Adrenal gland (tissue), 12 donors: ENCODE measurements around the gene BPIFB4. TPM values are rescaled to one million over a fixed set of nuclear protein-coding genes. Genes with fewer than 3 reads are reported as not detected.

ENCODE experiments used
- DNase-seq, 7 donors: peaks; one replicate each; pipeline ENCODE4 v3.0.0-alpha.2; 2019 to 2020
- H3K27ac ChIP-seq, 5 donors: fragments of 200-600 bp; sonication (generic) in 4 of 5; 1 replicate in 3 of 5; 2 replicates in 2 of 5; pipeline versions ENCODE4 v1.5.1 to v1.8.0; 2016 to 2020; ENCODE audit warnings: mild to moderate bottlenecking in 1 of 5
- H3K27me3 ChIP-seq: fragments of 200-600 bp; 2 replicates; pipeline ENCODE4 v1.8.0; 2021
- H3K36me3 ChIP-seq, 2 donors: fragments of 200-600 bp; replicated peaks in 1 of 2; 1 replicate in 1 of 2; 2 replicates in 1 of 2; pipeline versions ENCODE4 v1.5.1 to v1.8.0; 2018 to 2022
- H3K4me1 ChIP-seq, 2 donors: fragments of 200-600 bp; replicated peaks in 1 of 2; 1 replicate in 1 of 2; 2 replicates in 1 of 2; pipeline versions ENCODE4 v1.5.1 to v1.8.0; 2018 to 2021
- H3K4me3 ChIP-seq, 4 donors: fragments of 200-600 bp; sonication (generic) in 3 of 4; one replicate each; pipeline ENCODE4 v1.5.1; 2016 to 2018
- H3K9me3 ChIP-seq, 3 donors: fragments of 200-600 bp; sonication (generic) in 1 of 3; replicated peaks in 1 of 3; 1 replicate in 2 of 3; 2 replicates in 1 of 3; pipeline versions ENCODE4 v1.5.1 to v1.8.0; 2016 to 2021
- POLR2A ChIP-seq, 2 donors: fragments of 450-650 bp; IDR thresholded peaks; one replicate each; pipeline ENCODE4 v1.6.1; 2017; ENCODE audit warnings: antibody characterized with exemption in 2 of 2, mild to moderate bottlenecking in 2 of 2, moderate library complexity in 1 of 2
- WGBS, 4 donors: extraction: QIAGEN DNeasy Blood & Tissue Kit in 2 of 4; methylation state at CpG; one replicate each; pipeline versions ENCODE4 v1.1.5 to v1.1.7; 2013 to 2017; 5-methylcytosine and 5-hydroxymethylcytosine counted together
- intact Hi-C, 2 donors: fragments of 100-400 bp; cut with DNase I; formaldehyde crosslinking; loops; one replicate each; pipeline versions ENCODE4 v1.14.1 to v1.15.0; 2022 to 2023
- polyA plus RNA-seq, 3 donors: library from polyadenylated mRNA; stranded (reverse); fragments of 200-250 nt in 2 of 3; fragments of 350-450 nt in 1 of 3; fragmentation: Illumina TruSeq in 1 of 3; extraction: RNeasy Lipid Tissue Mini Kit (QIAGEN cat#74804) in 1 of 3; gene quantifications; one replicate each; pipeline ENCODE4 v1.2.3, GENCODE V29; 2013 to 2014
- total RNA-seq, 9 donors: library from RNA; depleted of rRNA in 4 of 9; stranded (reverse); fragments of >200 nt in 4 of 9; fragments of 120-200 nt in 1 of 9; fragmentation: NEBNext Ultra II Directional in 1 of 9; extraction: Animal tissue kit (Norgen Biotek cat#: 25700) in 1 of 9; gene quantifications; one replicate each; pipeline versions ENCODE4 v1.1.0 to v1.2.4, GENCODE V29; 2013 to 2023
- TF ChIP-seq, protein P1 (sequence below), 6 experiments: fragments of 450-650 bp in 4 of 6; fragments of 200-600 bp in 2 of 6; sonication (generic) in 1 of 6; IDR thresholded peaks; 1 replicate in 5 of 6; 2 replicates in 1 of 6; pipeline versions ENCODE4 v1.5.1 to v1.8.0; 2016 to 2021; ENCODE audit warnings: antibody characterized with exemption in 6 of 6, mild to moderate bottlenecking in 2 of 6, moderate library complexity in 1 of 6
- donor health status: healthy with polysubstance abuse.
- donor health status: Bipolar disorder and iron deficiency.
- donor health status: DM: yes; HTN: yes; CAD: no.
- donor health status: DM: no; HTN: no; CAD: no.
- donor health status: DM: no; HTN: no; CAD: no.
- donor health status: DM: yes; HTN: yes; CAD: no.

Gene BPIFB4
- total and polyA plus RNA-seq, 12 donors, result 0.07 TPM; not detected in 11

DNA sequence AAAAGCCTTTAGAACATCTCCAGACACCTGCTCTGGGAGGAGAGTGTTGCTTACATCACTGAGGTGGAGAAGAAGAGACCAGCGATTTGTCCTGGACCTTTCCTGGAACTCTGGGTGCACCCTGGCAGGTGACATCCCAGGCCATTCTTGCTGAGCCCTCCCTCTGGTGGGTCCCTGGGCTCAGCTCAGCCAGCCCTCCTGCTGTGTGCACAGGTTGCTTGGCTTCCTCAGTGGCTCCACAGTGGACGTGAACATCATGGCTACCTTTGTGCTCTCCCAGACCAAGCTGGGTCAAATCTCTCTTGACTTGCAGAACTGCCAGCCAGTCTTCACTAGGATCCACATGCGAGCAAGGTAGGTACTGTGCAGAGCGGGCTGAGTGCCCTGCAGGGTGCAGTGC is 68.6 kb downstream of the BPIFB4 start:
- peak in 1 of 7 donors; percentile 2 for DNase-seq
- no peaks in the 10 kb centered on the region for H3K4me1 ChIP-seq
- no peak overlapping the region for H3K27ac ChIP-seq
- H3K9me3 ChIP-seq, result no peaks in the 10 kb centered on the region
- intact Hi-C loops, result no loop called here
- H3K4me3 ChIP-seq, result no peak overlapping the region
- peaks cover 15% of the 10 kb centered on the region for H3K27me3 ChIP-seq
- 58 to 77% (median 75%) methylated on average over 4 of the region's 4 CpGs for WGBS, 4 donors
- H3K36me3 ChIP-seq, result no peaks in the 10 kb centered on the region
- no peak for TF ChIP-seq POLR2A (IDR thresholded peaks at IDR 0.05)
- TF ChIP-seq, protein P1, sequence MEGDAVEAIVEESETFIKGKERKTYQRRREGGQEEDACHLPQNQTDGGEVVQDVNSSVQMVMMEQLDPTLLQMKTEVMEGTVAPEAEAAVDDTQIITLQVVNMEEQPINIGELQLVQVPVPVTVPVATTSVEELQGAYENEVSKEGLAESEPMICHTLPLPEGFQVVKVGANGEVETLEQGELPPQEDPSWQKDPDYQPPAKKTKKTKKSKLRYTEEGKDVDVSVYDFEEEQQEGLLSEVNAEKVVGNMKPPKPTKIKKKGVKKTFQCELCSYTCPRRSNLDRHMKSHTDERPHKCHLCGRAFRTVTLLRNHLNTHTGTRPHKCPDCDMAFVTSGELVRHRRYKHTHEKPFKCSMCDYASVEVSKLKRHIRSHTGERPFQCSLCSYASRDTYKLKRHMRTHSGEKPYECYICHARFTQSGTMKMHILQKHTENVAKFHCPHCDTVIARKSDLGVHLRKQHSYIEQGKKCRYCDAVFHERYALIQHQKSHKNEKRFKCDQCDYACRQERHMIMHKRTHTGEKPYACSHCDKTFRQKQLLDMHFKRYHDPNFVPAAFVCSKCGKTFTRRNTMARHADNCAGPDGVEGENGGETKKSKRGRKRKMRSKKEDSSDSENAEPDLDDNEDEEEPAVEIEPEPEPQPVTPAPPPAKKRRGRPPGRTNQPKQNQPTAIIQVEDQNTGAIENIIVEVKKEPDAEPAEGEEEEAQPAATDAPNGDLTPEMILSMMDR (IDR thresholded peaks at IDR 0.05), result no peak

DNA sequence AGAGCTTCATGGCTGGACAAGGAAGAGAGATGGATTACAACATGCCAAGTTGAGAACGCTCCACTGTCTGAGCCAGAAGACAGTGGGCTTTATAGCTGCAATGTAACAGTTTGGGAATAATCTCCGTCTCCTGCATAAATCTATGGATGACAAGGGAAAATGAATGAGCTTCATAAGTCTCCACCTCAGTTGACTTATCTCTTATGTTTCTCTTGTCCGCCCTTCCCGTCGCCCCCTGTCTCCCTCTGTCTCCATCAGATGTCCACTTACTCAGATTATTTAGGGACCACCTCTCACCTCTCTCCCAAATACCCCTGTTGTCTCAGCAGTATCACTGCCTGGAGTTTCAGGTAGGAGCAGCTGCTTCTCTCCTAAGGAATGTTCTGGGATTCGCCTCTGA is 74.8 kb downstream of the BPIFB4 start:
- H3K4me3 ChIP-seq, result no peak overlapping the region
- no peaks in the 10 kb centered on the region for H3K36me3 ChIP-seq
- H3K9me3 ChIP-seq, result no peaks in the 10 kb centered on the region
- 63 to 68% (median 65%) methylated on average over 6 of the region's 6 CpGs for WGBS, 4 donors
- TF ChIP-seq, protein P1 (IDR thresholded peaks at IDR 0.05), result no peak
- TF ChIP-seq POLR2A (IDR thresholded peaks at IDR 0.05), result no peak
- no peak overlapping the region for H3K27ac ChIP-seq
- intact Hi-C loops, result no loop called here
- H3K27me3 ChIP-seq, result no peaks in the 10 kb centered on the region
- no peak for DNase-seq
- no peaks in the 10 kb centered on the region for H3K4me1 ChIP-seq

DNA sequence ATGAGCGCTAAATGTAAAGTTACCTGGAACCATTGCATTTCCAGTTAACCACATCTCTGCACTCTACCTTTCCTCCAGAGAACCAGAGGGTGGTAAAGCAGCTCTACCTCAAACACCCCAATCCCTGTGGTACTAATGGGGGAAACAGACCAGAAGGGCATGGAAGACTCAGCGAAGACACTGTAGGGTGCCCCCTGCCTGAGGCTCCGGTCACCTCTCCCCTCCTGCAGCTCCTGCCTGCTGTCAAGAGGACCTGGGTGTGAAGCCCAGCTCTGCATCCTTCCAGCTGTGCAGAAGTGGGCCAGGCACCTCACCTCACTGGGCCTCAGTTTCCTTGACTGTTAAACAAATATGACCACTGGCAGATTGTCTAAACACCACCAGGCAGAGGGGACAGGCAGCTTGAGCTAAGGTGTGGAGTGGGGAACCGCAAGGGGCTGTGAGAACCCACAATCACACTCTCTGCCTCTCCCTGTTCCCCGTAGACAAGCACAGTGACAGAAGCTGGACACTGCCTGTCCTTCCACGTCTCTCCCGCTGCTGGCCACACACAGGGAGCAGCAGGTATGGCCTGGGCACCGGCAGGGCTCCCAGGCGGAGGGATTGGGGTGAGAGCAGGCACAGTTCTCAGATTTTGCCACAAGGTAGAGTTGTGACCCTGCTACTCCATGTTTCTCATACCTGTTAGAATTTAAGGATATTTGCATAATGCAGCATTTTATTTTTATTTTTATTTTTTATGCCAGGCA is 79.4 kb downstream of the BPIFB4 start:
- no peaks in the 10 kb centered on the region for H3K36me3 ChIP-seq
- 72 to 82% (median 76%) methylated on average over 8 to 9 of the region's 9 CpGs for WGBS, 4 donors

DNA sequence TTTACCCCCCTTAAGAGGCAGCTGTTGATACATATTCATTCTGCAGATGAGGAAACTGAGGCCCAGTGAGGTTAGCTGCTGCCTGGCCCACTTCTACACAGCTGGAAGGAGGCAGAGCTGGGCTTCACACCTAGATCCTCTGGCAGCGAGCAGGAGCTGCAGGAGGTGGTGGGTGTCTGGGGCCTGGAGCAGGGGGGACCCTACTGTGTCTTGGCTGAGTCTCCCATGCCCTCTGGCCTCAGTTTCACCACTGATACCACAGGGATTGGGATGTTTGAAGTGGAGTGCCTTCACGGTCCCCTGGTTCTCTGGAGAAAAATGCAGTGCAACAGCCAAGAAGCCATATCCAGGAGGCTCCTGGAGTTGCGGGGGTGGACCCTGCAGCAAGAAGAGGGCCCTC is 80.3 kb downstream of the BPIFB4 start:
- no peak overlapping the region for H3K4me3 ChIP-seq
- WGBS, 4 donors, result 76 to 93% (median 87%) methylated on average over 1 to 3 of the region's 3 CpGs
- H3K27ac ChIP-seq, result no peak overlapping the region
- no peak for DNase-seq
- TF ChIP-seq, protein P1 (IDR thresholded peaks at IDR 0.05), result no peak
- no peak for TF ChIP-seq POLR2A (IDR thresholded peaks at IDR 0.05)
- H3K4me1 ChIP-seq, result no peaks in the 10 kb centered on the region
- no peaks in the 10 kb centered on the region for H3K36me3 ChIP-seq
- H3K27me3 ChIP-seq, result no peaks in the 10 kb centered on the region
- H3K9me3 ChIP-seq, result no peaks in the 10 kb centered on the region
- intact Hi-C loops, result no loop called here

More for the DNA sequence above, 79.4 kb downstream of the BPIFB4 start:
- Histone ChIP-seq H3K4me3 (no peak overlapping the region), H3K9me3 (no peaks in the 10 kb centered on the region), H3K27ac (no peak overlapping the region), H3K27me3 (no peaks in the 10 kb centered on the region), H3K4me1 (no peaks in the 10 kb centered on the region)
- DNase-seq, result no peak
- TF ChIP-seq POLR2A (IDR thresholded peaks at IDR 0.05), result no peak
- TF ChIP-seq, protein P1 (IDR thresholded peaks at IDR 0.05), result no peak
- intact Hi-C loops, result no loop called here
